ENCODE measurements around the gene ATP8B1.

ATP8B1 gene

DNA sequence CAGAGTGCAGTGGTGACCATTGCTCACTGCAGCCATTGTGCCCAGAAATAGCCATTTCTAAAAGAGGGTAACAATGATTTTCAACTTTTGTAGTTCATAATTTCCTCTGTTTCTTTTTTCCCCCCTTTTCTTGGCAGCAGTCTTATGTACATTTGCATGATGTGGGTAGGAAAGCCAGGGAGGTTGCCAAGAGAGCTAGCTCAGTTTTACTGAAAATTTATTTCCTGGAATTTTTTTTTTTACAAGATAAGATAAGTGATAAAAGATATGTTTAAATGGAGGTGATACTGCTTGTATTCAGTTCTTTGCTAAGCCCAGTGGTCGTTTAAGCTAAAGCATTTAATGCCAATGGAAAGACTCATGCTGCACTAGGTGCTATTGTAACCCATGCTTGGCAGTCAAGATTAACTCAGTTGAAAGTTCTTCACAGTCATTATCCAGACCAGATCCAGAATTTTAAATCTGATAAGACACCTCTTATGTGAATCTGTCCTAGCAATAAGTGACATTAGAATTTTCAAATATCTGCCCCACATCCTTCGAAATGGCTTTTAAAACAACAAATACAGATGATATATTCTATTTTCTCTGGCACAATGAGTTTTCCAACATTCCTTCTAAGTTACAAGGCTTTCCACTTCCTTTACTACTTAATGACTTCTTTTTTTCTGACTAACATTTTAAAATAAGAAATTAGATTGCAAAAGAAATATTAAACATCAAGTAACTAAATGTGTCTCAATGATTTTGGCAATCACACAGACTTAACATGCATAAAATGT is 4.4 kb upstream of the ATP8B1 start:
- TF ChIP-seq YY1 (IDR thresholded peaks at IDR 0.05; ENCODE audit: low read depth) (no peak), ZBTB7A (IDR thresholded peaks at IDR 0.05; ENCODE audit: low read depth) (no peak), TCF12 (IDR thresholded peaks at IDR 0.05; ENCODE audit: low read depth) (no peak), CEBPB (IDR thresholded peaks at IDR 0.05) (no peak), NFIC (IDR thresholded peaks at IDR 0.05) (no peak), CREB1 (IDR thresholded peaks at IDR 0.05; ENCODE audit: low read depth) (no peak), TEAD4 (IDR thresholded peaks at IDR 0.05) (no peak), EGR1 (IDR thresholded peaks at IDR 0.05) (no peak), TAF1 (IDR thresholded peaks at IDR 0.05; ENCODE audit: low read depth) (no peak)
- TF ChIP-seq, protein P1, sequence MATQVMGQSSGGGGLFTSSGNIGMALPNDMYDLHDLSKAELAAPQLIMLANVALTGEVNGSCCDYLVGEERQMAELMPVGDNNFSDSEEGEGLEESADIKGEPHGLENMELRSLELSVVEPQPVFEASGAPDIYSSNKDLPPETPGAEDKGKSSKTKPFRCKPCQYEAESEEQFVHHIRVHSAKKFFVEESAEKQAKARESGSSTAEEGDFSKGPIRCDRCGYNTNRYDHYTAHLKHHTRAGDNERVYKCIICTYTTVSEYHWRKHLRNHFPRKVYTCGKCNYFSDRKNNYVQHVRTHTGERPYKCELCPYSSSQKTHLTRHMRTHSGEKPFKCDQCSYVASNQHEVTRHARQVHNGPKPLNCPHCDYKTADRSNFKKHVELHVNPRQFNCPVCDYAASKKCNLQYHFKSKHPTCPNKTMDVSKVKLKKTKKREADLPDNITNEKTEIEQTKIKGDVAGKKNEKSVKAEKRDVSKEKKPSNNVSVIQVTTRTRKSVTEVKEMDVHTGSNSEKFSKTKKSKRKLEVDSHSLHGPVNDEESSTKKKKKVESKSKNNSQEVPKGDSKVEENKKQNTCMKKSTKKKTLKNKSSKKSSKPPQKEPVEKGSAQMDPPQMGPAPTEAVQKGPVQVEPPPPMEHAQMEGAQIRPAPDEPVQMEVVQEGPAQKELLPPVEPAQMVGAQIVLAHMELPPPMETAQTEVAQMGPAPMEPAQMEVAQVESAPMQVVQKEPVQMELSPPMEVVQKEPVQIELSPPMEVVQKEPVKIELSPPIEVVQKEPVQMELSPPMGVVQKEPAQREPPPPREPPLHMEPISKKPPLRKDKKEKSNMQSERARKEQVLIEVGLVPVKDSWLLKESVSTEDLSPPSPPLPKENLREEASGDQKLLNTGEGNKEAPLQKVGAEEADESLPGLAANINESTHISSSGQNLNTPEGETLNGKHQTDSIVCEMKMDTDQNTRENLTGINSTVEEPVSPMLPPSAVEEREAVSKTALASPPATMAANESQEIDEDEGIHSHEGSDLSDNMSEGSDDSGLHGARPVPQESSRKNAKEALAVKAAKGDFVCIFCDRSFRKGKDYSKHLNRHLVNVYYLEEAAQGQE (IDR thresholded peaks at IDR 0.05; ENCODE audit: low read depth) = no peak
- TF ChIP-seq, protein P2, sequence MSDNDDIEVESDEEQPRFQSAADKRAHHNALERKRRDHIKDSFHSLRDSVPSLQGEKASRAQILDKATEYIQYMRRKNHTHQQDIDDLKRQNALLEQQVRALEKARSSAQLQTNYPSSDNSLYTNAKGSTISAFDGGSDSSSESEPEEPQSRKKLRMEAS (IDR thresholded peaks at IDR 0.05) = no peak

DNA sequence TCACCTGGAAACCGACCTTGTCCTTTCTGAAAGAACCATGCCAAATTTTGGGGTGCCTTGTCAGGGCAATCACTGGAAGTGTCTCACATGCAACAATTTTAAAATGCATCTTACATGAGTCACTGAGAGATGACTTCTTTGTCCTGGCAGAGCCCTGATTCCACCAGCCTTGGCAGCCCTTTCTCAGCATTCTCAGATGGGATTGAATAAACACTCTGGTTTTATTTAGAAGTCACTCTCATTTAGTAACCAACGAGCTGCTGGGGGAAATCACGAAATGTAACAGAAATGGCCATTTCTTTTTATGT is 3.8 kb upstream of the ATP8B1 start:
- TF ChIP-seq EP300 (IDR thresholded peaks at IDR 0.05; ENCODE audit: borderline replicate concordance) = 0 out of 2 replicates have a peak, but pooled peaks have one; percentile 10
- TF ChIP-seq TCF12 (IDR thresholded peaks at IDR 0.05; ENCODE audit: low read depth) = no peak

DNA sequence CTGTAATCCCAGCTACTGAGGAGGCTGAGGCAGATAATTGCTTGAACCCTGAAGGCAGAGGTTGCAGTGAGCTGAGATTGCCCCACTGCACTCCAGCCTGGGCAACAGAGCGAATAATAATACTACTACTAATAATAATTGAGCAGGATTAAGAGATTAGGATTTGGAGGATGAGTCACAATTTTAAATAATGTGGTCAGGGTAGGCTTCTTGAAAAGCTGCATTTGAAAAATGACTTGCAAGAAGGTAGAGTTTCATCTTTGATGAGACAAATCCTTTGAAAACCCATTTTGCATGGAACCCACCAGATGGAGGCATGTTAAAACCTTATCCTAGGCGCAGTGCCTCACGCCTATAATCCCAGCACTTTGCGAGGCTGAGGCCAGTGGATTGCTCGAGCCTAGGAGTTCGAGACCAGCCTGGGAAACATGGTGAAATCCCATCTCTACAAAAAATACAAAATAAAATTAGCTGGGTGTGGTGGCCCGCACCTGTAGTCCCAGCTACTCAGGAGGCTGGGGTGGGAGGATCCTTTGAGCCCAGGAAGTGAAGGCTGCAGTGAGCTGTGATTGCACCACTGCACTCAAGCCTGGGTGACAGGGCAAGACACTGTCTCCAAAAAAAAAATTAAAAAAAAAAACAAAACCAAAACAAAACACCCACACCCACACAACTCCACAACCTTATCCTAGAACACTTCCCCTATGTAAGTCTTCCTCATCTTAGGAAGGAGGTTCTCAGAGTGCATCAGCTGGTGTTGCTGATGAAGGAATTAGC is 3.3 kb upstream of the ATP8B1 start:
- no peak for TF ChIP-seq TEAD4 (IDR thresholded peaks at IDR 0.05)
- no peak for TF ChIP-seq TCF12 (IDR thresholded peaks at IDR 0.05; ENCODE audit: low read depth)
- TF ChIP-seq YY1 (IDR thresholded peaks at IDR 0.05; ENCODE audit: low read depth) = no peak
- TF ChIP-seq CEBPB (IDR thresholded peaks at IDR 0.05) = no peak
- no peak for TF ChIP-seq ZBTB7A (IDR thresholded peaks at IDR 0.05; ENCODE audit: low read depth)
- no peak for TF ChIP-seq NFIC (IDR thresholded peaks at IDR 0.05)
- TF ChIP-seq, protein P2 (IDR thresholded peaks at IDR 0.05) = no peak
- TF ChIP-seq RAD21 (IDR thresholded peaks at IDR 0.05; ENCODE audit: low read depth) = no peak
- TF ChIP-seq CREB1 (IDR thresholded peaks at IDR 0.05; ENCODE audit: low read depth) = no peak
- TF ChIP-seq, protein P1 (IDR thresholded peaks at IDR 0.05; ENCODE audit: low read depth) = no peak
- TF ChIP-seq FOXM1 (IDR thresholded peaks at IDR 0.05; ENCODE audit: borderline replicate concordance, low read depth) = no peak
- TF ChIP-seq EGR1 (IDR thresholded peaks at IDR 0.05) = no peak
- no peak for TF ChIP-seq EP300 (IDR thresholded peaks at IDR 0.05; ENCODE audit: borderline replicate concordance)

DNA sequence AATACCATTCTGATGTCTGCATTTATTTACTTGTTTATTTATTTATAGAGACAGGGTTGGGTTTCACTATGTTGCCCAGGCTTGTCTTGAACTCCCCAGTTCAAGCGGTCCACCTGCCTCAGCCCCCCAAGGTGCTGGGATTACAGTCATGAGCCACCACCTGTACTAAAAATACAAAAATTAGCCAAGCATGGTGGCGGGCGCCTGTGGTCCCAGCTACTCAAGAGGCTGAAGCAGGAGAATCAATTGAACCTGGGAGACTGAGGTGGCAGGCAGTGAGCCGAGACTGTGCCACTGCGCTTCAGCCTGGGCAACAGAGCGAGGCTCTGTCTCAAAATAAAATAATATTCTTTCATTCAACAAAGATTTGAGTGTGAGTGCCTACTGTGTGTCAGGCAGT is 2.0 kb upstream of the ATP8B1 start:
- TF ChIP-seq CREB1 (IDR thresholded peaks at IDR 0.05; ENCODE audit: low read depth) = no peak
- no peak for TF ChIP-seq NFIC (IDR thresholded peaks at IDR 0.05)
- TF ChIP-seq, protein P3, sequence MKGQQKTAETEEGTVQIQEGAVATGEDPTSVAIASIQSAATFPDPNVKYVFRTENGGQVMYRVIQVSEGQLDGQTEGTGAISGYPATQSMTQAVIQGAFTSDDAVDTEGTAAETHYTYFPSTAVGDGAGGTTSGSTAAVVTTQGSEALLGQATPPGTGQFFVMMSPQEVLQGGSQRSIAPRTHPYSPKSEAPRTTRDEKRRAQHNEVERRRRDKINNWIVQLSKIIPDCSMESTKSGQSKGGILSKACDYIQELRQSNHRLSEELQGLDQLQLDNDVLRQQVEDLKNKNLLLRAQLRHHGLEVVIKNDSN (IDR thresholded peaks at IDR 0.05) = no peak
- no peak for TF ChIP-seq EP300 (IDR thresholded peaks at IDR 0.05; ENCODE audit: borderline replicate concordance)
- no peak for TF ChIP-seq CEBPB (IDR thresholded peaks at IDR 0.05)
- TF ChIP-seq TCF12 (IDR thresholded peaks at IDR 0.05; ENCODE audit: low read depth) = no peak
- TF ChIP-seq ZBTB7A (IDR thresholded peaks at IDR 0.05; ENCODE audit: low read depth) = no peak
- TF ChIP-seq FOXM1 (IDR thresholded peaks at IDR 0.05; ENCODE audit: borderline replicate concordance, low read depth) = no peak
- TF ChIP-seq RAD21 (IDR thresholded peaks at IDR 0.05; ENCODE audit: low read depth) = no peak
- no peak for TF ChIP-seq TAF1 (IDR thresholded peaks at IDR 0.05; ENCODE audit: low read depth)
- TF ChIP-seq YY1 (IDR thresholded peaks at IDR 0.05; ENCODE audit: low read depth) = no peak
- TF ChIP-seq, protein P2 (IDR thresholded peaks at IDR 0.05) = no peak
- TF ChIP-seq, protein P1 (IDR thresholded peaks at IDR 0.05; ENCODE audit: low read depth) = no peak
- TF ChIP-seq EGR1 (IDR thresholded peaks at IDR 0.05) = no peak
- no peak for TF ChIP-seq TEAD4 (IDR thresholded peaks at IDR 0.05)

Measured in Ishikawa (cell line).